K562 (cell line): Measurements from ENCODE around the gene SCUBE1. TPM values are rescaled to one million over a fixed set of nuclear protein-coding genes. Genes with fewer than 3 reads are reported as not detected.

ENCODE experiments used
- E4F1 ChIP-seq: fragments of 250-450 bp; sonication (Bioruptor Pico); IDR thresholded peaks from 2 replicates; pipeline ENCODE4 v1.5.0; 2021; ENCODE audit warnings: mild to moderate bottlenecking, borderline replicate concordance
- FOXK2 ChIP-seq, 2 experiments: fragments of 450-650 bp; IDR thresholded peaks in 1 of 2; conservative IDR thresholded peaks in 1 of 2; 2 replicates each; pipeline ENCODE4 v1.6.1; 2016; ENCODE audit warnings: low read depth in 2 of 2, mild to moderate bottlenecking in 1 of 2
- HMGN3 ChIP-seq: IDR thresholded peaks from 2 replicates; pipeline ENCODE4 v1.6.1; 2011; ENCODE audit warnings: borderline replicate concordance, low read depth, mild to moderate bottlenecking, mixed read lengths, low read length; ENCODE audit not compliant: insufficient read length; ENCODE audit errors: extremely low read depth
- KAT7 ChIP-seq: sonication (generic); formaldehyde crosslinking; IDR thresholded peaks from 2 replicates; pipeline ENCODE4 v1.8.0; 2022; ENCODE audit warnings: missing genetic modification reagents, mild to moderate bottlenecking, borderline replicate concordance
- MYBL2 ChIP-seq, 2 experiments: fragments of 450-650 bp in 1 of 2; sonication (generic) in 1 of 2; formaldehyde crosslinking in 1 of 2; IDR thresholded peaks; 2 replicates each; pipeline versions ENCODE4 v1.6.1 to v1.8.1; 2017 to 2022; ENCODE audit warnings: borderline replicate concordance in 1 of 2, inconsistent platforms in 1 of 2, low read depth in 1 of 2, mild to moderate bottlenecking in 1 of 2, missing genetic modification reagents in 1 of 2, moderate library complexity in 1 of 2
- POU5F1 ChIP-seq: fragments of 150-350 bp; IDR thresholded peaks from 2 replicates; pipeline ENCODE4 v1.6.1; 2014; ENCODE audit warnings: borderline replicate concordance, low read length, low read depth, mild to moderate bottlenecking; ENCODE audit not compliant: partially characterized antibody
- ZNF224 ChIP-seq: sonication (generic); formaldehyde crosslinking; IDR thresholded peaks from 2 replicates; pipeline ENCODE4 v1.8.0; 2022; ENCODE audit warnings: mild to moderate bottlenecking, missing genetic modification reagents
- ZNF253 ChIP-seq: fragments of 250-450 bp; sonication (Bioruptor Pico); conservative IDR thresholded peaks from 2 replicates; pipeline ENCODE4 v1.6.1; 2021; ENCODE audit warnings: mild to moderate bottlenecking
- ZNF717 ChIP-seq: fragments of 250-450 bp; sonication (Bioruptor Pico); IDR thresholded peaks from 2 replicates; pipeline ENCODE4 v1.5.0; 2021
- polyA plus RNA-seq, 8 experiments: library from polyadenylated mRNA; depleted of rRNA in 4 of 8; stranded (reverse) in 5 of 8; unstranded in 3 of 8; fragments of >200 nt; fragmentation: Nextera tagmentation in 2 of 8; fragmentation: Illumina TruSeq in 1 of 8; extraction: Ambion mirVana in 2 of 8; extraction: Trizol in 1 of 8; gene quantifications; 2 replicates each; pipeline versions ENCODE4 v1.2.1 to v1.2.3, GENCODE V29; 2011 to 2014; ENCODE audit warnings: inconsistent platforms in 1 of 8, missing spikeins in 1 of 8
- total RNA-seq, 7 experiments: library from RNA; depleted of rRNA in 6 of 7; stranded (reverse); fragments of >200 nt in 6 of 7; fragmentation: Illumina TruSeq in 2 of 7; extraction: Trizol in 2 of 7; gene quantifications; 2 replicates each; pipeline versions ENCODE4 v1.2.1 to v1.2.3, GENCODE V29; 2011 to 2021; ENCODE audit warnings: low replicate concordance in 1 of 7
- TF ChIP-seq, protein P1 (sequence below): fragments of 450-650 bp; IDR thresholded peaks from 2 replicates; pipeline ENCODE4 v1.6.1; 2018; ENCODE audit not compliant: partially characterized antibody
- TF ChIP-seq, protein P2 (sequence below): IDR thresholded peaks from 3 replicates; pipeline ENCODE4 v1.6.1; 2011; ENCODE audit warnings: borderline replicate concordance, mild to moderate bottlenecking, moderate library complexity; ENCODE audit not compliant: insufficient read length; ENCODE audit errors: extremely low read depth

Gene SCUBE1
- total and polyA plus RNA-seq, 9 of the 15 experiments (the other 6 are each of a cell fraction or from before 2014, with no cell fraction given): 0.03 to 0.47 (median 0.29) TPM; not detected in 6

DNA sequence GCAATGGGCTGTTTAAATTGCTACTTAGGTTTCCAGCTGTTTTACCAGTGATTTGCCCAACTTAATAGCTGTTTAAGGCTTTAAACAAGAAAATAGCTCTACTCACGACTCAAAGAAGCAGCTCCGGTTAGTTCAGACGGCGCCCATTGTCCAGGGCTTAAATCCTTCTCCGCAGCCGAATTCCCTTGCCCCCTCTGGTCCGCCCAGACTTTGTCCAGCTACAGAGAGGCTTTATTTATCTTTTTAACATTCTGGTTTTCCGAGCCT is 20.9 kb upstream of the SCUBE1 start (continued):
- TF ChIP-seq, protein P1, sequence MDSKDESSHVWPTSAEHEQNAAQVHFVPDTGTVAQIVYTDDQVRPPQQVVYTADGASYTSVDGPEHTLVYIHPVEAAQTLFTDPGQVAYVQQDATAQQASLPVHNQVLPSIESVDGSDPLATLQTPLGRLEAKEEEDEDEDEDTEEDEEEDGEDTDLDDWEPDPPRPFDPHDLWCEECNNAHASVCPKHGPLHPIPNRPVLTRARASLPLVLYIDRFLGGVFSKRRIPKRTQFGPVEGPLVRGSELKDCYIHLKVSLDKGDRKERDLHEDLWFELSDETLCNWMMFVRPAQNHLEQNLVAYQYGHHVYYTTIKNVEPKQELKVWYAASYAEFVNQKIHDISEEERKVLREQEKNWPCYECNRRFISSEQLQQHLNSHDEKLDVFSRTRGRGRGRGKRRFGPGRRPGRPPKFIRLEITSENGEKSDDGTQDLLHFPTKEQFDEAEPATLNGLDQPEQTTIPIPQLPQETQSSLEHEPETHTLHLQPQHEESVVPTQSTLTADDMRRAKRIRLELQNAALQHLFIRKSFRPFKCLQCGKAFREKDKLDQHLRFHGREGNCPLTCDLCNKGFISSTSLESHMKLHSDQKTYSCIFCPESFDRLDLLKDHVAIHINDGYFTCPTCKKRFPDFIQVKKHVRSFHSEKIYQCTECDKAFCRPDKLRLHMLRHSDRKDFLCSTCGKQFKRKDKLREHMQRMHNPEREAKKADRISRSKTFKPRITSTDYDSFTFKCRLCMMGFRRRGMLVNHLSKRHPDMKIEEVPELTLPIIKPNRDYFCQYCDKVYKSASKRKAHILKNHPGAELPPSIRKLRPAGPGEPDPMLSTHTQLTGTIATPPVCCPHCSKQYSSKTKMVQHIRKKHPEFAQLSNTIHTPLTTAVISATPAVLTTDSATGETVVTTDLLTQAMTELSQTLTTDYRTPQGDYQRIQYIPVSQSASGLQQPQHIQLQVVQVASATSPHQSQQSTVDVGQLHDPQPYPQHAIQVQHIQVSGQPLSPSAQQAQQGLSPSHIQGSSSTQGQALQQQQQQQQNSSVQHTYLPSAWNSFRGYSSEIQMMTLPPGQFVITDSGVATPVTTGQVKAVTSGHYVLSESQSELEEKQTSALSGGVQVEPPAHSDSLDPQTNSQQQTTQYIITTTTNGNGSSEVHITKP: no peak
- TF ChIP-seq ZNF717 (CRISPR knock-in tag) (no peak), MYBL2 (IDR thresholded peaks at IDR 0.05; ENCODE audit: low read depth) (no peak), MYBL2 (CRISPR knock-in tag; IDR thresholded peaks at IDR 0.05; ENCODE audit: borderline replicate concordance) (no peak), ZNF253 (CRISPR knock-in tag) (no peak), HMGN3 (no peak), FOXK2 (conservative IDR thresholded peaks at IDR 0.05 in 1 of 2, IDR thresholded peaks at IDR 0.05 in 1 of 2; ENCODE audit: low read depth in 2 of 2) (no peak), ZNF224 (CRISPR knock-in tag) (no peak), POU5F1 (no peak), KAT7 (CRISPR knock-in tag) (no peak), E4F1 (CRISPR knock-in tag) (no peak)
- TF ChIP-seq, protein P2, sequence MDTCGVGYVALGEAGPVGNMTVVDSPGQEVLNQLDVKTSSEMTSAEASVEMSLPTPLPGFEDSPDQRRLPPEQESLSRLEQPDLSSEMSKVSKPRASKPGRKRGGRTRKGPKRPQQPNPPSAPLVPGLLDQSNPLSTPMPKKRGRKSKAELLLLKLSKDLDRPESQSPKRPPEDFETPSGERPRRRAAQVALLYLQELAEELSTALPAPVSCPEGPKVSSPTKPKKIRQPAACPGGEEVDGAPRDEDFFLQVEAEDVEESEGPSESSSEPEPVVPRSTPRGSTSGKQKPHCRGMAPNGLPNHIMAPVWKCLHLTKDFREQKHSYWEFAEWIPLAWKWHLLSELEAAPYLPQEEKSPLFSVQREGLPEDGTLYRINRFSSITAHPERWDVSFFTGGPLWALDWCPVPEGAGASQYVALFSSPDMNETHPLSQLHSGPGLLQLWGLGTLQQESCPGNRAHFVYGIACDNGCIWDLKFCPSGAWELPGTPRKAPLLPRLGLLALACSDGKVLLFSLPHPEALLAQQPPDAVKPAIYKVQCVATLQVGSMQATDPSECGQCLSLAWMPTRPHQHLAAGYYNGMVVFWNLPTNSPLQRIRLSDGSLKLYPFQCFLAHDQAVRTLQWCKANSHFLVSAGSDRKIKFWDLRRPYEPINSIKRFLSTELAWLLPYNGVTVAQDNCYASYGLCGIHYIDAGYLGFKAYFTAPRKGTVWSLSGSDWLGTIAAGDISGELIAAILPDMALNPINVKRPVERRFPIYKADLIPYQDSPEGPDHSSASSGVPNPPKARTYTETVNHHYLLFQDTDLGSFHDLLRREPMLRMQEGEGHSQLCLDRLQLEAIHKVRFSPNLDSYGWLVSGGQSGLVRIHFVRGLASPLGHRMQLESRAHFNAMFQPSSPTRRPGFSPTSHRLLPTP: no peak
- TF ChIP-seq, all 486 proteins: peak for 0
